KMS-11 (cell line): ENCODE results near the gene KDM4B.

ENCODE experiments used
- H2AFZ ChIP-seq: fragments of 200-600 bp; sonication (generic); 2 replicates; pipeline ENCODE4 v1.6.1; 2016; ENCODE audit warnings: antibody characterized with exemption, mixed run types, low read depth
- H3K27ac ChIP-seq: fragments of 200-600 bp; sonication (generic); 2 replicates; pipeline ENCODE4 v1.6.1; 2016; ENCODE audit warnings: mild to moderate bottlenecking, mixed run types
- H3K27me3 ChIP-seq: fragments of 200-600 bp; sonication (generic); 2 replicates; pipeline ENCODE4 v1.6.1; 2017; ENCODE audit warnings: mild to moderate bottlenecking, low read depth, mixed run types, moderate library complexity; ENCODE audit not compliant: insufficient read depth
- H3K36me3 ChIP-seq: fragments of 200-600 bp; sonication (generic); 2 replicates; pipeline ENCODE4 v1.6.1; 2017; ENCODE audit warnings: mild to moderate bottlenecking, mixed run types; ENCODE audit not compliant: insufficient read depth
- H3K4me1 ChIP-seq: fragments of 200-600 bp; sonication (generic); 2 replicates; pipeline ENCODE4 v1.6.1; 2016; ENCODE audit warnings: mild to moderate bottlenecking, low read depth, mixed run types; ENCODE audit not compliant: poor library complexity, severe bottlenecking
- H3K4me2 ChIP-seq: fragments of 200-600 bp; sonication (generic); 2 replicates; pipeline ENCODE4 v1.7.0; 2016; ENCODE audit warnings: mild to moderate bottlenecking, mixed run types
- H3K4me3 ChIP-seq: fragments of 200-600 bp; sonication (generic); IDR thresholded peaks from 2 replicates; pipeline ENCODE4 v1.6.1; 2017; ENCODE audit warnings: low read depth, low read length, mixed read lengths; ENCODE audit not compliant: insufficient read depth
- H3K79me2 ChIP-seq: fragments of 200-600 bp; sonication (generic); 2 replicates; pipeline ENCODE4 v1.6.1; 2016; ENCODE audit warnings: low read depth, mixed run types; ENCODE audit not compliant: insufficient read depth
- H3K9ac ChIP-seq: fragments of 200-600 bp; sonication (generic); 2 replicates; pipeline ENCODE4 v1.6.1; 2016; ENCODE audit warnings: mild to moderate bottlenecking, mixed run types
- H4K20me1 ChIP-seq: fragments of 200-600 bp; sonication (generic); 2 replicates; pipeline ENCODE4 v1.6.1; 2016; ENCODE audit warnings: mild to moderate bottlenecking, mixed run types; ENCODE audit not compliant: insufficient read depth
- CTCF ChIP-seq: fragments of 200-600 bp; sonication (generic); conservative IDR thresholded peaks from 2 replicates; pipeline ENCODE4 v1.6.1; 2017; ENCODE audit warnings: low read depth, mild to moderate bottlenecking, antibody characterized with exemption, low read length, moderate library complexity, mixed read lengths

The KDM4B gene

GRCh38 chr19:5005096-5005495 is 36.2 kb downstream of the KDM4B start:
- H3K36me3 ChIP-seq, result no peaks in the 10 kb centered on the region
- no peaks in the 10 kb centered on the region for H3K4me1 ChIP-seq
- H2AFZ ChIP-seq, result no peak overlapping the region
- no peak overlapping the region for H3K9ac ChIP-seq
- no peaks in the 10 kb centered on the region for H3K27me3 ChIP-seq
- H3K4me3 ChIP-seq, result no peak overlapping the region
- no peak overlapping the region for H3K27ac ChIP-seq
- no peak for TF ChIP-seq CTCF
- H3K4me2 ChIP-seq, result no peak overlapping the region
- 0 out of 2 replicates have a peak, but pooled peaks cover 5% of the 10 kb centered on the region for H4K20me1 ChIP-seq
- H3K79me2 ChIP-seq, result peaks cover 8% of the 10 kb centered on the region; the same call in 1 of the 2 replicates

GRCh38 chr19:5006201-5006600 is 37.3 kb downstream of the KDM4B start:
- H3K79me2 ChIP-seq, result peaks cover 8% of the 10 kb centered on the region; the same call in 1 of the 2 replicates
- H3K4me2 ChIP-seq, result no peak overlapping the region
- no peak overlapping the region for H3K9ac ChIP-seq
- no peak overlapping the region for H3K27ac ChIP-seq
- H3K4me1 ChIP-seq, result no peaks in the 10 kb centered on the region
- no peak for TF ChIP-seq CTCF
- 0 out of 2 replicates have a peak, but pooled peaks cover 5% of the 10 kb centered on the region for H4K20me1 ChIP-seq
- H3K36me3 ChIP-seq, result no peaks in the 10 kb centered on the region
- H2AFZ ChIP-seq, result no peak overlapping the region
- no peak overlapping the region for H3K4me3 ChIP-seq
- H3K27me3 ChIP-seq, result no peaks in the 10 kb centered on the region

- H3K4me2 ChIP-seq, result no peak overlapping the region
- 0 out of 2 replicates have a peak, but pooled peaks cover 5% of the 10 kb centered on the region for H4K20me1 ChIP-seq
- no peaks in the 10 kb centered on the region for H3K27me3 ChIP-seq
- H3K4me3 ChIP-seq, result no peak overlapping the region
- no peaks in the 10 kb centered on the region for H3K4me1 ChIP-seq
- H2AFZ ChIP-seq, result no peak overlapping the region
- no peak for TF ChIP-seq CTCF
- H3K9ac ChIP-seq, result no peak overlapping the region
- no peak overlapping the region for H3K27ac ChIP-seq
- no peaks in the 10 kb centered on the region for H3K36me3 ChIP-seq
- peaks cover 7% of the 10 kb centered on the region; the same call in 1 of the 2 replicates for H3K79me2 ChIP-seq
Observed at GRCh38 chr19:5006821-5007220, 37.9 kb downstream of the KDM4B start.

GRCh38 chr19:5011476-5012238 is 42.7 kb downstream of the KDM4B start:
- no peaks in the 10 kb centered on the region for H4K20me1 ChIP-seq
- no peaks in the 10 kb centered on the region for H3K4me1 ChIP-seq
- peaks cover 5% of the 10 kb centered on the region; the same call in 1 of the 2 replicates for H3K79me2 ChIP-seq
- no peak overlapping the region for H3K4me2 ChIP-seq
- H3K36me3 ChIP-seq, result no peaks in the 10 kb centered on the region
- H3K27ac ChIP-seq, result no peak overlapping the region
- H2AFZ ChIP-seq, result no peak overlapping the region
- no peak overlapping the region for H3K9ac ChIP-seq
- H3K4me3 ChIP-seq, result no peak overlapping the region
- no peak for TF ChIP-seq CTCF
- H3K27me3 ChIP-seq, result no peaks in the 10 kb centered on the region
